MCF 10A (cell line): Measurements from ENCODE around the gene ZHX3. TPM values are rescaled to one million over a fixed set of nuclear protein-coding genes. Genes with fewer than 3 reads are reported as not detected.

Source experiments
- BruUV-seq: library from RNA; stranded (reverse); fragments of 400-500 nt; replicated peaks from 2 replicates; lab custom pipeline; 2021; lab: Mats Ljungman, UMichigan
- CTCF ChIA-PET: fragments of 300-600 bp; sonication (Branson Sonifier 250); formaldehyde crosslinking; extraction: SDS; loops from one replicate; lab custom pipeline; 2021; ENCODE audit warnings: antibody characterized with exemption, inconsistent platforms; lab: Yijun Ruan, JAX
- POLR2A ChIA-PET: fragments of 300-600, 350-650 bp; sonication (Branson Sonifier 250); formaldehyde crosslinking; extraction: SDS; loops from one replicate; lab custom pipeline; 2020; ENCODE audit warnings: antibody characterized with exemption, inconsistent platforms; lab: Yijun Ruan, JAX
- DNase-seq: peaks from one replicate; pipeline ENCODE4 v3.0.0-alpha.2; 2018; ENCODE audit not compliant: unreplicated experiment
- H3K27ac Mint-ChIP-seq: one replicate; pipeline ENCODE4 v1.8.0; 2022; ENCODE audit warnings: mild to moderate bottlenecking, low read depth, mixed read lengths; ENCODE audit not compliant: unreplicated experiment
- H3K27me3 Mint-ChIP-seq: one replicate; pipeline ENCODE4 v1.8.0; 2022; ENCODE audit warnings: mixed read lengths; ENCODE audit not compliant: insufficient read depth, unreplicated experiment
- H3K36me3 Mint-ChIP-seq: one replicate; pipeline ENCODE4 v1.8.0; 2022; ENCODE audit warnings: mild to moderate bottlenecking, moderate library complexity, mixed read lengths; ENCODE audit not compliant: insufficient read depth, unreplicated experiment
- H3K4me1 Mint-ChIP-seq: one replicate; pipeline ENCODE4 v1.8.0; 2022; ENCODE audit warnings: mixed read lengths; ENCODE audit not compliant: insufficient read depth, unreplicated experiment
- H3K4me3 Mint-ChIP-seq: one replicate; pipeline ENCODE4 v1.8.0; 2022; ENCODE audit warnings: mild to moderate bottlenecking, moderate library complexity, mixed read lengths; ENCODE audit not compliant: unreplicated experiment
- H3K9me3 Mint-ChIP-seq: one replicate; pipeline ENCODE4 v1.8.0; 2022; ENCODE audit warnings: mixed read lengths; ENCODE audit not compliant: unreplicated experiment
- intact Hi-C: fragments of 100-400 bp; cut with micrococcal nuclease; formaldehyde crosslinking; loops from 2 replicates; pipeline ENCODE4 v1.14.1; 2022
- total RNA-seq: library from RNA; stranded (reverse); gene quantifications from 2 replicates; pipeline ENCODE4 v1.2.3, GENCODE V29; 2022
- TF ChIP-seq, protein P1 (sequence below): fragments of 200-600 bp; IDR thresholded peaks from one replicate; pipeline ENCODE4 v1.8.0; 2022; ENCODE audit warnings: antibody characterized with exemption, mild to moderate bottlenecking; ENCODE audit not compliant: unreplicated experiment

The ZHX3 gene
- total RNA-seq, 1 experiment from 2014 or later: 34.1 TPM

DNA sequence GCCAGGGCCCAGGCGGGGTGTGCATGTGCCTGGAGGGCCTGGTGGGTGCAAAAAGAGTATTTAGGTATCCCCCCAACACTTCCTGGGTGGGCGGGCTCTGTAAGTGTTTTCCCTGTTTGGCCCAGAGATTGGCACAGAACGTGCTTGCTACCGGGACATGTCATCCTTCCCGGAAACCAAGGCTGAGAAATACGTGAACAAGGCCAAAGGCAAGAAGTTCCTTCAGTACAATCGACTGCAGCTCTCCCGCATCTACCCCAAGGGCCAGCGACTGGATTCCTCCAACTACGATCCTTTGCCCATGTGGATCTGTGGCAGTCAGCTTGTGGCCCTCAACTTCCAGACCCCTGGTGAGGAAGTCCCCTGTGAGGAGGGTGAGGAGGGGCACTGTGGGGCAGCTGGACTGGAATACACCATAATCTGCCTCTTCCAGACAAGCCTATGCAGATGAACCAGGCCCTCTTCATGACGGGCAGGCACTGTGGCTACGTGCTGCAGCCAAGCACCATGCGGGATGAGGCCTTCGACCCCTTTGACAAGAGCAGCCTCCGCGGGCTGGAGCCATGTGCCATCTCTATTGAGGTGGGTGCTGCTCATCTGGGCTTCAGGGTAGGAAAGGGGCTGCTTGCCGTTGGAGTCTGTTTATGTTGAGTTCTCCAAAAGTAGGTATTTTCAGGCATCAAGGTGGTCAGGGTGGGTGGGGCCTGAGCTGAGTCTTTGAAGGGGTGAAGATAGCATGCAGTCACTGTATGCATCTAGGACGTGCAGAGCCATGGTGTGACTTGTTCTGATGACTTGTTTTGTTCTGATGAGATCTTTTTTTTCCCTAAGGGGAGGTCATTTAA lies 145.0 kb downstream of the ZHX3 start:
- H3K36me3 Mint-ChIP-seq: peaks cover 55% of the 10 kb centered on the region
- ChIA-PET CTCF (interaction anchor here (0.6 to 16.9 kb wide), 73 partner anchors 8 to 1481 kb away, joined by 3 to 314 read pairs (median 5); partner anchors contain the start of gene LPIN3), POLR2A (interaction anchor here (0.6 to 2.4 kb wide), 12 partner anchors 9 to 243 kb away, joined by 3 to 14 read pairs (median 4); partner anchors contain the start of gene LPIN3)
- TF ChIP-seq, protein P1, sequence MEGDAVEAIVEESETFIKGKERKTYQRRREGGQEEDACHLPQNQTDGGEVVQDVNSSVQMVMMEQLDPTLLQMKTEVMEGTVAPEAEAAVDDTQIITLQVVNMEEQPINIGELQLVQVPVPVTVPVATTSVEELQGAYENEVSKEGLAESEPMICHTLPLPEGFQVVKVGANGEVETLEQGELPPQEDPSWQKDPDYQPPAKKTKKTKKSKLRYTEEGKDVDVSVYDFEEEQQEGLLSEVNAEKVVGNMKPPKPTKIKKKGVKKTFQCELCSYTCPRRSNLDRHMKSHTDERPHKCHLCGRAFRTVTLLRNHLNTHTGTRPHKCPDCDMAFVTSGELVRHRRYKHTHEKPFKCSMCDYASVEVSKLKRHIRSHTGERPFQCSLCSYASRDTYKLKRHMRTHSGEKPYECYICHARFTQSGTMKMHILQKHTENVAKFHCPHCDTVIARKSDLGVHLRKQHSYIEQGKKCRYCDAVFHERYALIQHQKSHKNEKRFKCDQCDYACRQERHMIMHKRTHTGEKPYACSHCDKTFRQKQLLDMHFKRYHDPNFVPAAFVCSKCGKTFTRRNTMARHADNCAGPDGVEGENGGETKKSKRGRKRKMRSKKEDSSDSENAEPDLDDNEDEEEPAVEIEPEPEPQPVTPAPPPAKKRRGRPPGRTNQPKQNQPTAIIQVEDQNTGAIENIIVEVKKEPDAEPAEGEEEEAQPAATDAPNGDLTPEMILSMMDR: no peak
- no TSS peak for BruUV-seq
- peaks cover 19% of the 10 kb centered on the region for H3K4me1 Mint-ChIP-seq
- no peaks in the 10 kb centered on the region for H3K9me3 Mint-ChIP-seq
- no peak for DNase-seq
- H3K27me3 Mint-ChIP-seq: no peaks in the 10 kb centered on the region
- H3K4me3 Mint-ChIP-seq: no peak overlapping the region
- H3K27ac Mint-ChIP-seq: peak overlapping the region; percentile 59
- intact Hi-C loops: loop anchor here (1.0 to 5.0 kb wide), 4 partner anchors 60 to 240 kb away; partner anchors contain the start of gene LPIN3

DNA sequence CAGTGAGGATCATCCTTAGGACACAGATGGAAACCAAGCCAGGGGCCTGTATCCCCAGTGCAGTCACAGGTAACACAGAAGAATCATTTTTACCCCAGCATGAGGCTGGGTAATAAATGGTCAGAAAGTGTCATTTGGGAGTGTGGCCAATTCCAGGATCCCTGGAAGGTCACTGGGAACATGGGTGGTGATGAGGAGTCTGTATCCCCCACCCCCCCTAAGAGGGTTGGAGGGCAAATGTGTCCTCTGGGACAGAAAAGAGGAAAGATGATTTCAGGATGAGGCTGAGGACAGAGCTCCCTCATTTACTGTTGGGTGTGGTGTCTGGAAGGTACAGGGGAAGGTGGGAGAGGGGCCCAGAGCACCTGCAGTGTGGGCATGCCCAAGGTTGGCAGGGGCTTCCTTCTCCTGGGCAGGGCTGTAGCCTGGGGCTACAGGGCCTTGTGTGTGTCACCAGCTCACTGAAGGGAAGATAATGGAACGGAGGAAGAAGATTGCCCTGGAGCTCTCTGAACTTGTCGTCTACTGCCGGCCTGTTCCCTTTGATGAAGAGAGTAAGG lies 145.7 kb downstream of the ZHX3 start:
- POLR2A ChIA-PET: interaction anchor here (0.6 to 2.4 kb wide), 8 partner anchors 10 to 244 kb away, joined by 3 to 14 read pairs (median 4); partner anchors contain the start of gene LPIN3
- DNase-seq: no peak
- peaks cover 15% of the 10 kb centered on the region for H3K4me1 Mint-ChIP-seq
- CTCF ChIA-PET: interaction anchor here (0.6 to 16.9 kb wide), 39 partner anchors 7 to 531 kb away, joined by 3 to 314 read pairs (median 10); partner anchors contain the start of gene LPIN3
- no TSS peak for BruUV-seq
- H3K9me3 Mint-ChIP-seq: no peaks in the 10 kb centered on the region
- H3K27ac Mint-ChIP-seq: peak overlapping the region; percentile 21
- no peak overlapping the region for H3K4me3 Mint-ChIP-seq
- intact Hi-C loops: loop anchor here (5.0 kb wide), 1 partner anchor 240 kb away; no protein-coding TSS in a partner anchor
- peaks cover 55% of the 10 kb centered on the region for H3K36me3 Mint-ChIP-seq
- H3K27me3 Mint-ChIP-seq: no peaks in the 10 kb centered on the region
- TF ChIP-seq, protein P1: no peak

GRCh38 chr20:41170386-41171105 lies 147.0 kb downstream of the ZHX3 start:
- no peaks in the 10 kb centered on the region for H3K27me3 Mint-ChIP-seq
- intact Hi-C loops: loop anchor here (5.0 kb wide), 1 partner anchor 242 kb away; no protein-coding TSS in a partner anchor
- POLR2A ChIA-PET: interaction anchor here (0.8 to 2.9 kb wide), 11 partner anchors 13 to 170 kb away, joined by 3 to 14 read pairs (median 4); partner anchors contain the start of genes LPIN3 and PLCG1
- H3K9me3 Mint-ChIP-seq: no peaks in the 10 kb centered on the region
- peak overlapping the region; percentile 21 for H3K27ac Mint-ChIP-seq
- peaks cover 15% of the 10 kb centered on the region for H3K4me1 Mint-ChIP-seq
- DNase-seq: no peak
- H3K4me3 Mint-ChIP-seq: no peak overlapping the region
- BruUV-seq: no TSS peak
- peaks cover 52% of the 10 kb centered on the region for H3K36me3 Mint-ChIP-seq
- TF ChIP-seq, protein P1: no peak
- CTCF ChIA-PET: interaction anchor here (0.6 to 16.9 kb wide), 17 partner anchors 14 to 1080 kb away, joined by 3 to 314 read pairs (median 4); partner anchors contain the start of gene LPIN3
